Tibial nerve (tissue), 4 donors: Measurements from ENCODE around the gene PSMB8.

Experiments
- CTCF ChIP-seq, 5 experiments: fragments of 200-600 bp in 3 of 5; fragments of 450-650 bp in 2 of 5; sonication (generic) in 3 of 5; IDR thresholded peaks; one replicate each; pipeline ENCODE4 v1.5.1; 2016 to 2019; ENCODE audit warnings: antibody characterized with exemption in 5 of 5, mild to moderate bottlenecking in 3 of 5, moderate library complexity in 2 of 5
- EP300 ChIP-seq, 2 donors: sonication (generic); formaldehyde crosslinking; IDR thresholded peaks; one replicate each; pipeline ENCODE4 v1.6.1; 2017; ENCODE audit warnings: antibody characterized with exemption in 2 of 2, mild to moderate bottlenecking in 1 of 2
- POLR2A ChIP-seq, 2 donors: fragments of 450-650 bp; IDR thresholded peaks; one replicate each; pipeline ENCODE4 v1.6.1; 2017; ENCODE audit warnings: antibody characterized with exemption in 2 of 2, mild to moderate bottlenecking in 2 of 2, moderate library complexity in 2 of 2

GRCh38 chr6:32799740-32800139 lies 44.1 kb downstream of the PSMB8 start:
- no peak for TF ChIP-seq CTCF (IDR thresholded peaks at IDR 0.05)
- TF ChIP-seq EP300 (IDR thresholded peaks at IDR 0.05), result no peak
- no peak for TF ChIP-seq POLR2A (IDR thresholded peaks at IDR 0.05)
